ENCODE measurements around the gene EFCAB11. TPM values are rescaled to one million over a fixed set of nuclear protein-coding genes. Genes with fewer than 3 reads are reported as not detected.

EFCAB11 gene
- total and polyA plus RNA-seq, 9 donors, result 1.9 to 14.8 (median 5.2) TPM

GRCh38 chr14:89841851-89842250 is 112.7 kb downstream of the EFCAB11 start:
- Histone ChIP-seq H3K9me3 (no peaks in the 10 kb centered on the region), H3K36me3 (no peaks in the 10 kb centered on the region), H3K27me3 (no peaks in the 10 kb centered on the region), H3K4me3 (no peak overlapping the region), H3K4me1 (ENCODE audit: insufficient read depth) (no peaks in the 10 kb centered on the region), H3K27ac (no peak overlapping the region)
- TF ChIP-seq EP300 (IDR thresholded peaks at IDR 0.05) (no peak), POLR2A (IDR thresholded peaks at IDR 0.05) (no peak), CTCF (IDR thresholded peaks at IDR 0.05) (no peak)
- intact Hi-C loops (cut with DNase I), result no loop called here
- WGBS, 3 donors, result 94 to 96% (median 94%) methylated on average over 6 of the region's 6 CpGs
- no peak for DNase-seq

- H3K4me1 ChIP-seq (ENCODE audit: insufficient read depth), result no peaks in the 10 kb centered on the region
- TF ChIP-seq EP300 (IDR thresholded peaks at IDR 0.05) (no peak), POLR2A (IDR thresholded peaks at IDR 0.05) (no peak), CTCF (IDR thresholded peaks at IDR 0.05) (no peak)
- no peaks in the 10 kb centered on the region for H3K27me3 ChIP-seq
- H3K9me3 ChIP-seq, result no peaks in the 10 kb centered on the region
- H3K4me3 ChIP-seq, result no peak overlapping the region
- H3K36me3 ChIP-seq, result no peaks in the 10 kb centered on the region
- WGBS, 3 donors, result 95 to 98% (median 97%) methylated on average over 7 of the region's 7 CpGs
- no peak for DNase-seq
- intact Hi-C loops (cut with DNase I), result loop anchor here in 1 of 4 donors (5.0 kb wide), 1 partner anchor 1745 kb away; no protein-coding TSS in a partner anchor
- no peak overlapping the region for H3K27ac ChIP-seq
Measured at GRCh38 chr14:89836830-89837469, 117.6 kb downstream of the EFCAB11 start.

DNA sequence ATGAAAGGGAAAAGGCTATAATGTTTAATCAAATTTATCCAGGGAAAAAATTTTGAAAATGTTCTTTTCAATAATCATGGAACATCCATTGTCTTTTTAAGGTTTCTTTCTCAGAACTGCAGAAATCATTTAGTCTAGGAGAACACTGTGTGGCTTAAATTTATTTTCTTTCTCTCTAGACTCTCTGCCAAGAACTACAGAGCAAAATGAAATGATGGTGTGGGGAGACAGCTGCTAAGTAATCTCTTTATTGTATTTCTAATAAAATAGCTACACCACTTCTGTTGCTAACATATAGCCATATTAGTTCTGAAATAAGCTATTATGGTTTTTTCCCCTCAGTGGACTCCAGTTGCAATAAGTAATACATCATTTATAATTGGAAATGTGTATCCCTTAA is 120.9 kb downstream of the EFCAB11 start:
- H3K4me3 ChIP-seq, result no peak overlapping the region
- H3K27ac ChIP-seq, result no peak overlapping the region
- TF ChIP-seq EP300 (IDR thresholded peaks at IDR 0.05) (no peak), CTCF (IDR thresholded peaks at IDR 0.05) (no peak)
- intact Hi-C loops (cut with DNase I), result no loop called here
- H3K4me1 ChIP-seq (ENCODE audit: insufficient read depth), result no peaks in the 10 kb centered on the region
- no peaks in the 10 kb centered on the region for H3K36me3 ChIP-seq
- H3K27me3 ChIP-seq, result no peaks in the 10 kb centered on the region
- no peak for DNase-seq
- H3K9me3 ChIP-seq, result no peaks in the 10 kb centered on the region

DNA sequence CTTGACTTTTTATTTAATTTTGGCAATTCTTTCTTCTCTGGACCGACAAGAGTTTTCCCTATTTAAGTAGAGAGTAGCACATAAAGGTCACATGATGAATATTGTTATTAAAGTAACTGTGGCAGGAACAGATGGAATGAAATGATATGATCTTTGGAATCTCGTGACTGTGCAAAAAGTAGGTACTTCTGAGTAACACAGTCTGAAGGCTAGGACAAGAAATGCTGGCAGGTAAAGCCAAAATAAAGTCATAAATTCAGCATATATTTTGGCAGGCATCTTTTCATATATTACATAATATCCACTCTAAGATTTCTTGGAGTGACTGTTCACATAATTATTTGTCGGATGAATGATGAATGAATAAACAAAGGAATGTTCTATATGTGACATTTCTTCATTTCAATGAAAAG is 121.4 kb downstream of the EFCAB11 start:
- no peaks in the 10 kb centered on the region for H3K4me1 ChIP-seq (ENCODE audit: insufficient read depth)
- H3K27me3 ChIP-seq, result no peaks in the 10 kb centered on the region
- H3K27ac ChIP-seq, result no peak overlapping the region
- no peak for DNase-seq
- no peak overlapping the region for H3K4me3 ChIP-seq
- no peaks in the 10 kb centered on the region for H3K9me3 ChIP-seq
- WGBS, 3 donors, result 50 to 76% (median 60%) methylated on average over 3 of the region's 3 CpGs
- no peaks in the 10 kb centered on the region for H3K36me3 ChIP-seq
- intact Hi-C loops (cut with DNase I), result no loop called here
- TF ChIP-seq EP300 (IDR thresholded peaks at IDR 0.05) (no peak), POLR2A (IDR thresholded peaks at IDR 0.05) (no peak)

DNA sequence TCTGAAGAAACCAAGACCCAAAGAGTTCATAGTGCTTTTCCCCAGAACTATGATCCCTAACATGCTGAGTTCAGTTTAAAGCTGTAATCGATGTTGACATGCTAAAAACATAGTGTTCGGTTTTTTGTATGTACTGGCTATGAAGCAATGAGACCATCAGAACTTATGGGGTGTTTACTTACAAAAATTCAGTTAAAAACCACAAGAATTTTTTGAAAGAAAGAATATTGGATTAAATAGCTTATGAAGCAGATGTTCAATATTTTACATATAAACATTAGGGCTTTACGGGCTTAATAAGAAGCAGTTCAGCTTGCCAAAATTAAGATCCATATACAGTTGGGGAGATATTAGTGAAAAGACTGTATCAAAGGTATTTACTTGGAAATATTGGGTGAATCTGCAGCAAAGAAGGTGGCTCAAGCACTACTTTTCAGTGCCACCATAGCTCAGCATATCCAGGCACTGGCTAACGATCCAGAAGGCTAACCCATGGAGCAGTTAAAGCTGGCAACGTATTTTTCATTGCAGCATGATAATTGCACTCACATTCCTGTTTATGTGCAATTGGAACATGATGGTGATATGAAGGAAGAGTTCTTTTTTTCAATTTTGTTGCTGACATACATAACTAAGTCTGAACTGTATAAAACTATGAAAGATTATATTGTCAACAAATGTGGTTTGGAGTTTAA is 125.9 kb downstream of the EFCAB11 start:
- Histone ChIP-seq H3K4me1 (ENCODE audit: insufficient read depth) (no peaks in the 10 kb centered on the region), H3K27me3 (no peaks in the 10 kb centered on the region), H3K36me3 (no peaks in the 10 kb centered on the region), H3K9me3 (no peaks in the 10 kb centered on the region), H3K27ac (no peak overlapping the region), H3K4me3 (no peak overlapping the region)
- WGBS, 3 donors, result 52 to 59% (median 57%) methylated on average over 5 of the region's 5 CpGs
- DNase-seq, result no peak
- intact Hi-C loops (cut with DNase I), result no loop called here
- TF ChIP-seq EP300 (IDR thresholded peaks at IDR 0.05) (no peak), POLR2A (IDR thresholded peaks at IDR 0.05) (no peak), CTCF (IDR thresholded peaks at IDR 0.05) (no peak)

All from ovary (tissue), 9 donors.